NCI-H1930 (cell line): ENCODE measurements around the gene MRPS27.

ENCODE experiments used
- DNase-seq, 2 experiments: peaks; one replicate each; lab custom pipeline; 2025; lab: John Stamatoyannopoulos, UW

Gene MRPS27

DNA sequence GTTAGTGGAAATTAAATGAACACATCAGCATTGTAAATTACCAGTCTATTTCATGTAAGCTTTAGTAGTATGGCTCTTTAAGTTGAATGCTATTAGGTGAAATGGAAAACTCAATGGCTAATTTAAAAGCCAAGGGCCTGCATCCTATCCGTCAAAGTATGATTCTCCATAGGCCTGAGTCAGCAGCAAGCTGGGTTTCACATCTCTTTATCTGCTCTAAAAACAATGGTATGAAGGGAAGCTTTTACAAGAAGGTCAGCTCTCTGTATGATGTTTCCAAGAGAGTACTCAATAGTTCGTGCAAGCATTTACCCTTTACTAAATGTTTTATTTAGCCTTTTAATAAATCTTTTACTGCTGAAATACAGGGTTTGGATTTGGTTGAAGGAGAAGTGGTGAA lies 149.9 kb downstream of the MRPS27 start:
- no peak for DNase-seq
